Esophagus muscularis mucosa (tissue), 4 donors: Measurements from ENCODE around the gene PDXK.

ENCODE experiments used
- EP300 ChIP-seq: sonication (generic); formaldehyde crosslinking; IDR thresholded peaks from one replicate; pipeline ENCODE4 v1.6.1; 2017; ENCODE audit warnings: antibody characterized with exemption
- POLR2A ChIP-seq: fragments of 450-650 bp; IDR thresholded peaks from one replicate; pipeline ENCODE4 v1.6.1; 2017; ENCODE audit warnings: antibody characterized with exemption, moderate library complexity, mild to moderate bottlenecking, low read depth
- POLR2AphosphoS5 ChIP-seq, 2 donors: sonication (generic); formaldehyde crosslinking; IDR thresholded peaks; one replicate each; pipeline ENCODE4 v1.6.1; 2017; ENCODE audit warnings: antibody characterized with exemption in 2 of 2
- TF ChIP-seq, protein P1 (sequence below), 3 experiments: fragments of 200-600 bp in 2 of 3; fragments of 450-650 bp in 1 of 3; sonication (generic) in 2 of 3; IDR thresholded peaks; one replicate each; pipeline ENCODE4 v1.5.1; 2017 to 2019; ENCODE audit warnings: antibody characterized with exemption in 3 of 3, mild to moderate bottlenecking in 2 of 3, moderate library complexity in 1 of 3

DNA sequence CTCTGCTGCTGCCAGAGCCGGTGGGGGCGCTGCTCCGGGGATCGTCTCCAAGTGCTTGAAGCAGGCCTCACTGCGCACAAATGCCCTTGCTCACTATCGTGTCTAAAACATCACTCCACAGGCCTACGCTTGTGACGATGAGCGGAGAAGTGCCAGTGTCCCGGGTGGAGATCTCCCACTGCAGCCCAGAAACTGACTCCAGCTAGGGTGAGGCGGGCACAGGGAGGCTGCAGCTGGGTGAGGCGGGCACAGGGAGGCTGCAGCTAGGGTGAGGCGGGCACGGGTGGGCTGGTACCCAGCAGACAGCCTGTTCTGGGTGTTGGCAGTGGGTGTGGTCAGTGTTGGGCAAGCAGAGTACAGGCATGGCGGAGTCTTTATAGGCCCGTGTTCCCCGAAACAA lies 22.7 kb upstream of the PDXK start:
- TF ChIP-seq, protein P1, sequence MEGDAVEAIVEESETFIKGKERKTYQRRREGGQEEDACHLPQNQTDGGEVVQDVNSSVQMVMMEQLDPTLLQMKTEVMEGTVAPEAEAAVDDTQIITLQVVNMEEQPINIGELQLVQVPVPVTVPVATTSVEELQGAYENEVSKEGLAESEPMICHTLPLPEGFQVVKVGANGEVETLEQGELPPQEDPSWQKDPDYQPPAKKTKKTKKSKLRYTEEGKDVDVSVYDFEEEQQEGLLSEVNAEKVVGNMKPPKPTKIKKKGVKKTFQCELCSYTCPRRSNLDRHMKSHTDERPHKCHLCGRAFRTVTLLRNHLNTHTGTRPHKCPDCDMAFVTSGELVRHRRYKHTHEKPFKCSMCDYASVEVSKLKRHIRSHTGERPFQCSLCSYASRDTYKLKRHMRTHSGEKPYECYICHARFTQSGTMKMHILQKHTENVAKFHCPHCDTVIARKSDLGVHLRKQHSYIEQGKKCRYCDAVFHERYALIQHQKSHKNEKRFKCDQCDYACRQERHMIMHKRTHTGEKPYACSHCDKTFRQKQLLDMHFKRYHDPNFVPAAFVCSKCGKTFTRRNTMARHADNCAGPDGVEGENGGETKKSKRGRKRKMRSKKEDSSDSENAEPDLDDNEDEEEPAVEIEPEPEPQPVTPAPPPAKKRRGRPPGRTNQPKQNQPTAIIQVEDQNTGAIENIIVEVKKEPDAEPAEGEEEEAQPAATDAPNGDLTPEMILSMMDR (IDR thresholded peaks at IDR 0.05), result no peak
- TF ChIP-seq POLR2A, result no peak
- no peak for TF ChIP-seq EP300
- TF ChIP-seq POLR2AphosphoS5 (IDR thresholded peaks at IDR 0.05), result no peak
